SK-N-SH treated with all-trans-retinoic acid at 6 μM for 48 hours (cell line): Measurements from ENCODE around the gene ITK.

ENCODE experiments used
- ATAC-seq: fragments of 200-7000 bp; cut with Tn5 transposase; 3 replicates; pipeline ENCODE4 v1.9.1; 2020; ENCODE audit warnings: mild to moderate bottlenecking, moderate library complexity
- ARNTL ChIP-seq: fragments of 450-650 bp; formaldehyde crosslinking; IDR thresholded peaks from 2 replicates; pipeline ENCODE4 v1.5.0; 2020; ENCODE audit warnings: low read depth, mild to moderate bottlenecking, moderate library complexity, borderline replicate concordance
- BACH2 ChIP-seq: fragments of 250-450 bp; sonication (Bioruptor Pico); IDR thresholded peaks from 2 replicates; pipeline ENCODE4 v1.9.0; 2021; ENCODE audit warnings: mild to moderate bottlenecking, borderline replicate concordance
- CREB5 ChIP-seq: fragments of 250-450 bp; sonication (Bioruptor Pico); IDR thresholded peaks from 2 replicates; pipeline ENCODE4 v1.5.1; 2020; ENCODE audit warnings: low read depth, mild to moderate bottlenecking, moderate library complexity
- CSDC2 ChIP-seq: fragments of 250-450 bp; sonication (Bioruptor Pico); IDR thresholded peaks from 2 replicates; pipeline ENCODE4 v1.5.0; 2020; ENCODE audit warnings: mild to moderate bottlenecking, moderate library complexity
- ESRRG ChIP-seq: fragments of 250-450 bp; sonication (Bioruptor Pico); IDR thresholded peaks from 2 replicates; pipeline ENCODE4 v1.6.1; 2021; ENCODE audit warnings: mild to moderate bottlenecking
- GLIS3 ChIP-seq: fragments of 250-450 bp; sonication (Bioruptor Pico); IDR thresholded peaks from 2 replicates; pipeline ENCODE4 v1.5.0; 2020; ENCODE audit warnings: mild to moderate bottlenecking, moderate library complexity
- ISL1 ChIP-seq: fragments of 250-450 bp; sonication (Bioruptor Pico); IDR thresholded peaks from 2 replicates; pipeline ENCODE4 v2.1.2; 2022; ENCODE audit warnings: mild to moderate bottlenecking, moderate library complexity
- OSR1 ChIP-seq: fragments of 250-450 bp; sonication (Bioruptor Pico); IDR thresholded peaks from 2 replicates; pipeline ENCODE4 v1.8.0; 2022; ENCODE audit warnings: moderate library complexity, mild to moderate bottlenecking, inconsistent platforms
- POU6F1 ChIP-seq: fragments of 250-450 bp; sonication (Bioruptor Pico); IDR thresholded peaks from 2 replicates; pipeline ENCODE4 v1.8.0; 2021; ENCODE audit warnings: low read depth, mild to moderate bottlenecking, moderate library complexity, borderline replicate concordance
- PPARA ChIP-seq: fragments of 250-450 bp; sonication (Bioruptor Pico); IDR thresholded peaks from 2 replicates; pipeline ENCODE4 v1.5.0; 2020; ENCODE audit warnings: mild to moderate bottlenecking, borderline replicate concordance
- RARB ChIP-seq: fragments of 250-450 bp; sonication (Bioruptor Pico); IDR thresholded peaks from 2 replicates; pipeline ENCODE4 v1.8.0; 2021; ENCODE audit warnings: mild to moderate bottlenecking, moderate library complexity
- SNAI2 ChIP-seq: fragments of 250-450 bp; sonication (Bioruptor Pico); IDR thresholded peaks from 2 replicates; pipeline ENCODE4 v1.5.0; 2020; ENCODE audit warnings: mild to moderate bottlenecking, moderate library complexity
- TCF4 ChIP-seq: fragments of 250-450 bp; sonication (Bioruptor Pico); IDR thresholded peaks from 2 replicates; pipeline ENCODE4 v1.8.0; 2021; ENCODE audit warnings: mild to moderate bottlenecking, moderate library complexity, borderline replicate concordance
- TOX ChIP-seq: fragments of 250-450 bp; sonication (Bioruptor Pico); IDR thresholded peaks from 2 replicates; pipeline ENCODE4 v1.8.0; 2021; ENCODE audit warnings: mild to moderate bottlenecking, moderate library complexity, borderline replicate concordance
- ZC3H10 ChIP-seq: fragments of 250-450 bp; sonication (Bioruptor Pico); IDR thresholded peaks from 2 replicates; pipeline ENCODE4 v1.5.1; 2021; ENCODE audit warnings: mild to moderate bottlenecking, moderate library complexity
- ZFP3 ChIP-seq: fragments of 250-450 bp; sonication (Bioruptor Pico); IDR thresholded peaks from 2 replicates; pipeline ENCODE4 v1.5.0; 2020; ENCODE audit warnings: mild to moderate bottlenecking, moderate library complexity
- ZFP30 ChIP-seq: fragments of 450-650 bp; formaldehyde crosslinking; IDR thresholded peaks from 2 replicates; pipeline ENCODE4 v1.5.0; 2022; ENCODE audit warnings: mild to moderate bottlenecking, moderate library complexity
- ZNF565 ChIP-seq: fragments of 450-650 bp; formaldehyde crosslinking; conservative IDR thresholded peaks from 2 replicates; pipeline ENCODE4 v1.5.0; 2020; ENCODE audit warnings: low read depth, mild to moderate bottlenecking, moderate library complexity
- ZNF8 ChIP-seq: fragments of 450-650 bp; formaldehyde crosslinking; IDR thresholded peaks from 2 replicates; pipeline ENCODE4 v1.5.0; 2020; ENCODE audit warnings: mild to moderate bottlenecking, moderate library complexity
- TF ChIP-seq, protein P1 (sequence below): fragments of 250-450 bp; sonication (Bioruptor Pico); IDR thresholded peaks from 2 replicates; pipeline ENCODE4 v1.5.1; 2021; ENCODE audit warnings: mild to moderate bottlenecking, moderate library complexity
- TF ChIP-seq, protein P2 (sequence below): fragments of 250-450 bp; sonication (Bioruptor Pico); IDR thresholded peaks from 2 replicates; pipeline ENCODE4 v1.5.0; 2020; ENCODE audit warnings: mild to moderate bottlenecking, moderate library complexity
- TF ChIP-seq, protein P3 (sequence below): fragments of 250-450 bp; sonication (Bioruptor Pico); IDR thresholded peaks from 2 replicates; pipeline ENCODE4 v1.8.0; 2020; ENCODE audit warnings: mild to moderate bottlenecking, moderate library complexity, borderline replicate concordance

Gene ITK

DNA sequence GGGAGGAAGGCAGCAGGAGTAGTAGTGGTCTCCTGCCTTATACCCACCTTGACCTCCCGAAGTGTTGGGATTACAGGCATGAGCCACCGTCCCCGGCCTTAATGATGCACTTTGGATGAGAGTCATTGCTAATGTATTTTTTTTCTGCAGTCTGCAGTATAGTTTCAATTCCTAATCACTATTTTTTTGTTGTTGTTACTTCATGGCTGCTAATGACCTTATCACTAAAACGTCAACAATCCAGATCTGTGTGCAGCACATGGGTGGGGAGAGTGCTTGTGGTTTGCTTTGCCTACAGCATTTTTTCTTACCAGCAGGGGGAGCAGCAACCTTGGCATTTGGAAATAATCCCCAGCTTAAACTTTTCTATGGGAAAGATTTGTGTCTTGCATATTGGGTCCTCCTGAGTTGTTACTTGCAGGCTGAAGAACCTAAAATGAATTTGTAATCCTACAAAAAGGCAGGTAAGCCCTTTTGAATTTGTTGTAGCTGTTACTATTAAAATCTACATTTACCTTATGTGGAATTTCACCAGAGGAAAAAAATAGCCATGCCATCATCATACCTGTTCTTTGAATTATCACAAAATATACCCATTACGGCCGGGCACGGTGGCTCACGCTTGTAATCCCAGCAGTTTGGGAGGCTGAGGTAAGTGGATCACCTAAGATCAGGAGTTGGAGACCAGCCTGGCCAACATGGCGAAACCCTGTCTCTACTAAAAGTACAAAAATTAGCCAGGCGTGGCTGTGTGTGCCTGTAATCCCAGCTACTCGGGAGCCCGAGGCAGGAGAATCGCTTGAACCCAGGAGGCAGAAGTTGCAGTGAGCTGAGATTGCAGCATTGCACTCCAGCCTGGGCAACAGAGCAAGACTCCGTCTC, 31.7 kb upstream of the ITK start:
- peak; percentile 97 for ATAC-seq
- TF ChIP-seq GLIS3 (CRISPR knock-in tag), result no peak
- TF ChIP-seq, protein P1, sequence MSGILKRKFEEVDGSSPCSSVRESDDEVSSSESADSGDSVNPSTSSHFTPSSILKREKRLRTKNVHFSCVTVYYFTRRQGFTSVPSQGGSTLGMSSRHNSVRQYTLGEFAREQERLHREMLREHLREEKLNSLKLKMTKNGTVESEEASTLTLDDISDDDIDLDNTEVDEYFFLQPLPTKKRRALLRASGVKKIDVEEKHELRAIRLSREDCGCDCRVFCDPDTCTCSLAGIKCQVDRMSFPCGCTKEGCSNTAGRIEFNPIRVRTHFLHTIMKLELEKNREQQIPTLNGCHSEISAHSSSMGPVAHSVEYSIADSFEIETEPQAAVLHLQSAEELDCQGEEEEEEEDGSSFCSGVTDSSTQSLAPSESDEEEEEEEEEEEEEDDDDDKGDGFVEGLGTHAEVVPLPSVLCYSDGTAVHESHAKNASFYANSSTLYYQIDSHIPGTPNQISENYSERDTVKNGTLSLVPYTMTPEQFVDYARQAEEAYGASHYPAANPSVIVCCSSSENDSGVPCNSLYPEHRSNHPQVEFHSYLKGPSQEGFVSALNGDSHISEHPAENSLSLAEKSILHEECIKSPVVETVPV (CRISPR knock-in tag), result no peak

- no peak for ATAC-seq
- TF ChIP-seq ZC3H10 (CRISPR knock-in tag) (no peak), ISL1 (CRISPR knock-in tag) (no peak), ZNF565 (CRISPR knock-in tag) (no peak), ESRRG (CRISPR knock-in tag) (no peak), RARB (no peak), TCF4 (CRISPR knock-in tag) (no peak), POU6F1 (CRISPR knock-in tag) (no peak), TOX (CRISPR knock-in tag) (no peak), ZNF8 (CRISPR knock-in tag) (no peak), ARNTL (CRISPR knock-in tag) (no peak), BACH2 (CRISPR knock-in tag) (no peak), ZFP30 (CRISPR knock-in tag) (no peak)
- TF ChIP-seq, protein P1 (CRISPR knock-in tag), result no peak
- TF ChIP-seq, all 23 proteins: peak for 0
Measured at GRCh38 chr5:157150995-157151394, 29.6 kb upstream of the ITK start.

DNA sequence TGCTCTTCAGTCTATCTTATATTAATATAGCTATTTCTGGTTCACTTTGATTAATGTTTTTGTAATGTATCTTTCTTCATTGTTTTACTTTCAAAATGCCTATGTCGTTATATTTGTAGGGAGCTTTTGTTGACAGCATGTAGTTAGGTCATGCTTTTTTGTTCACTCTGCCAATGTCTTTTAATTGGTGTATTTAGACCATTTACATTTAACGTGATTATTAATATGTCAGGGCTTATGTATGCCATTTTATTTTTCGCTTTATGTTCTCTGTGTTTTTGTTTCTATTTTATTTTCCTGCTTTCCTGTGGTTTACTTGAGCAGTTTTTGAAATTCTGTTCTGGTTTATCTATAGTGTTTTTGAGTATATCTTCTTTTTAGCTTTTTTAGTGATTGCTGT, 25.3 kb upstream of the ITK start:
- no peak for ATAC-seq
- TF ChIP-seq SNAI2 (CRISPR knock-in tag), result no peak

GRCh38 chr5:157157293-157157891, 23.2 kb upstream of the ITK start:
- no peak for TF ChIP-seq GLIS3 (CRISPR knock-in tag)
- TF ChIP-seq BACH2 (CRISPR knock-in tag), result no peak
- no peak for TF ChIP-seq ZNF8 (CRISPR knock-in tag)
- TF ChIP-seq ZNF565 (CRISPR knock-in tag), result no peak
- TF ChIP-seq, protein P2, sequence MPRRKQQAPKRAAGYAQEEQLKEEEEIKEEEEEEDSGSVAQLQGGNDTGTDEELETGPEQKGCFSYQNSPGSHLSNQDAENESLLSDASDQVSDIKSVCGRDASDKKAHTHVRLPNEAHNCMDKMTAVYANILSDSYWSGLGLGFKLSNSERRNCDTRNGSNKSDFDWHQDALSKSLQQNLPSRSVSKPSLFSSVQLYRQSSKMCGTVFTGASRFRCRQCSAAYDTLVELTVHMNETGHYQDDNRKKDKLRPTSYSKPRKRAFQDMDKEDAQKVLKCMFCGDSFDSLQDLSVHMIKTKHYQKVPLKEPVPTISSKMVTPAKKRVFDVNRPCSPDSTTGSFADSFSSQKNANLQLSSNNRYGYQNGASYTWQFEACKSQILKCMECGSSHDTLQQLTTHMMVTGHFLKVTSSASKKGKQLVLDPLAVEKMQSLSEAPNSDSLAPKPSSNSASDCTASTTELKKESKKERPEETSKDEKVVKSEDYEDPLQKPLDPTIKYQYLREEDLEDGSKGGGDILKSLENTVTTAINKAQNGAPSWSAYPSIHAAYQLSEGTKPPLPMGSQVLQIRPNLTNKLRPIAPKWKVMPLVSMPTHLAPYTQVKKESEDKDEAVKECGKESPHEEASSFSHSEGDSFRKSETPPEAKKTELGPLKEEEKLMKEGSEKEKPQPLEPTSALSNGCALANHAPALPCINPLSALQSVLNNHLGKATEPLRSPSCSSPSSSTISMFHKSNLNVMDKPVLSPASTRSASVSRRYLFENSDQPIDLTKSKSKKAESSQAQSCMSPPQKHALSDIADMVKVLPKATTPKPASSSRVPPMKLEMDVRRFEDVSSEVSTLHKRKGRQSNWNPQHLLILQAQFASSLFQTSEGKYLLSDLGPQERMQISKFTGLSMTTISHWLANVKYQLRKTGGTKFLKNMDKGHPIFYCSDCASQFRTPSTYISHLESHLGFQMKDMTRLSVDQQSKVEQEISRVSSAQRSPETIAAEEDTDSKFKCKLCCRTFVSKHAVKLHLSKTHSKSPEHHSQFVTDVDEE (CRISPR knock-in tag), result no peak
- no peak for TF ChIP-seq PPARA (CRISPR knock-in tag)
- TF ChIP-seq CSDC2 (CRISPR knock-in tag), result no peak
- no peak for TF ChIP-seq CREB5 (CRISPR knock-in tag)
- TF ChIP-seq ARNTL (CRISPR knock-in tag), result no peak
- TF ChIP-seq TCF4 (CRISPR knock-in tag), result no peak
- TF ChIP-seq, protein P3, sequence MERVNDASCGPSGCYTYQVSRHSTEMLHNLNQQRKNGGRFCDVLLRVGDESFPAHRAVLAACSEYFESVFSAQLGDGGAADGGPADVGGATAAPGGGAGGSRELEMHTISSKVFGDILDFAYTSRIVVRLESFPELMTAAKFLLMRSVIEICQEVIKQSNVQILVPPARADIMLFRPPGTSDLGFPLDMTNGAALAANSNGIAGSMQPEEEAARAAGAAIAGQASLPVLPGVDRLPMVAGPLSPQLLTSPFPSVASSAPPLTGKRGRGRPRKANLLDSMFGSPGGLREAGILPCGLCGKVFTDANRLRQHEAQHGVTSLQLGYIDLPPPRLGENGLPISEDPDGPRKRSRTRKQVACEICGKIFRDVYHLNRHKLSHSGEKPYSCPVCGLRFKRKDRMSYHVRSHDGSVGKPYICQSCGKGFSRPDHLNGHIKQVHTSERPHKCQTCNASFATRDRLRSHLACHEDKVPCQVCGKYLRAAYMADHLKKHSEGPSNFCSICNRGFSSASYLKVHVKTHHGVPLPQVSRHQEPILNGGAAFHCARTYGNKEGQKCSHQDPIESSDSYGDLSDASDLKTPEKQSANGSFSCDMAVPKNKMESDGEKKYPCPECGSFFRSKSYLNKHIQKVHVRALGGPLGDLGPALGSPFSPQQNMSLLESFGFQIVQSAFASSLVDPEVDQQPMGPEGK, result no peak
- no peak for TF ChIP-seq SNAI2 (CRISPR knock-in tag)
- TF ChIP-seq OSR1 (CRISPR knock-in tag), result no peak
- no peak for TF ChIP-seq ZFP30 (CRISPR knock-in tag)
- TF ChIP-seq ZFP3 (CRISPR knock-in tag), result no peak
- TF ChIP-seq POU6F1 (CRISPR knock-in tag), result no peak
- ATAC-seq, result no peak
